Measurements from ENCODE around the gene CCDC81. TPM values are rescaled to one million over a fixed set of nuclear protein-coding genes. Genes with fewer than 3 reads are reported as not detected.
A peak's percentile ranks its signal among the peaks of the same experiment; 100 is the strongest.

CCDC81 gene
- total RNA-seq (2022), result 0.33 TPM in 1 of 2 replicates, not detected in the other
- Bru-seq, nascent RNA, result percentile 27 among the genes with signal in this experiment
- percentile 25 among the genes with signal in this experiment for BruChase-seq, experiment 1, labeled RNA remaining after a 6-hour chase
- BruChase-seq, experiment 2, labeled RNA remaining after a 2-hour chase, result percentile 34 among the genes with signal in this experiment
- long read RNA-seq, result 0 reads

DNA sequence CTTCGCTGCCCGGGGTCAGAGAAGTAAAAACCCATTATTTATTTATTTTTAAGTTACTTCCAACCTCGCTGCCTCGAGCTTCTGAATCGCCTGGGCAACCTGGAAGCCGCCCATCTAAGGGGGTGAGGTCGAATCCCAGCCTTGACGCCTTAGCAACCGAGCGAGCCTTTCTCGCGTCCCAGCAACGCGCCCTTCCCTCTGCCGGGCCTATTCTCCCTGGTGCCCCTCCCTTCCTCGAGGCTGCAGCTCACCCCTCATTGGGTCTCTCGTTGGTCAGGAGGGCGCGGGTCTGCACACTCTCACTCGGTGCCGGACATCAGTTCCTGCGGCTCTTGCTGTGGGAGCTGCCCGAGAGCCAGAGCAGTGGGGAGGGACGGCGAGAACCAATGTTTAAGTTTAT lies at the start of gene CCDC81:
CCDC81 (plus strand) TSS at position 302 of the 400 bp plus-strand sequence. CDS start 277 bp downstream, outside the sequence.
- H3K4me1 Mint-ChIP-seq (ENCODE audit: low read depth, unreplicated experiment), result peaks cover 12% of the 10 kb centered on the region
- peaks cover 4% of the 10 kb centered on the region for H3K9me3 Mint-ChIP-seq (ENCODE audit: low read depth, unreplicated experiment)
- no TSS peak for BruUV-seq (replicated peaks)
- peaks cover 9% of the 10 kb centered on the region for H3K36me3 Mint-ChIP-seq (ENCODE audit: insufficient read depth, unreplicated experiment)
- H3K27ac Mint-ChIP-seq (ENCODE audit: unreplicated experiment), result no peak within 1 kb of the TSS
- CTCF ChIA-PET, result no interaction called here
- no peak for DNase-seq
- intact Hi-C loops (cut with micrococcal nuclease; ENCODE audit: unreplicated experiment), result no loop called here
- no peak within 1 kb of the TSS for H3K4me3 Mint-ChIP-seq (ENCODE audit: low read depth, unreplicated experiment)
- TF ChIP-seq, protein P1, sequence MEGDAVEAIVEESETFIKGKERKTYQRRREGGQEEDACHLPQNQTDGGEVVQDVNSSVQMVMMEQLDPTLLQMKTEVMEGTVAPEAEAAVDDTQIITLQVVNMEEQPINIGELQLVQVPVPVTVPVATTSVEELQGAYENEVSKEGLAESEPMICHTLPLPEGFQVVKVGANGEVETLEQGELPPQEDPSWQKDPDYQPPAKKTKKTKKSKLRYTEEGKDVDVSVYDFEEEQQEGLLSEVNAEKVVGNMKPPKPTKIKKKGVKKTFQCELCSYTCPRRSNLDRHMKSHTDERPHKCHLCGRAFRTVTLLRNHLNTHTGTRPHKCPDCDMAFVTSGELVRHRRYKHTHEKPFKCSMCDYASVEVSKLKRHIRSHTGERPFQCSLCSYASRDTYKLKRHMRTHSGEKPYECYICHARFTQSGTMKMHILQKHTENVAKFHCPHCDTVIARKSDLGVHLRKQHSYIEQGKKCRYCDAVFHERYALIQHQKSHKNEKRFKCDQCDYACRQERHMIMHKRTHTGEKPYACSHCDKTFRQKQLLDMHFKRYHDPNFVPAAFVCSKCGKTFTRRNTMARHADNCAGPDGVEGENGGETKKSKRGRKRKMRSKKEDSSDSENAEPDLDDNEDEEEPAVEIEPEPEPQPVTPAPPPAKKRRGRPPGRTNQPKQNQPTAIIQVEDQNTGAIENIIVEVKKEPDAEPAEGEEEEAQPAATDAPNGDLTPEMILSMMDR (IDR thresholded peaks at IDR 0.05; ENCODE audit: unreplicated experiment), result no peak
- no peaks in the 10 kb centered on the region for H3K27me3 Mint-ChIP-seq (ENCODE audit: unreplicated experiment)

DNA sequence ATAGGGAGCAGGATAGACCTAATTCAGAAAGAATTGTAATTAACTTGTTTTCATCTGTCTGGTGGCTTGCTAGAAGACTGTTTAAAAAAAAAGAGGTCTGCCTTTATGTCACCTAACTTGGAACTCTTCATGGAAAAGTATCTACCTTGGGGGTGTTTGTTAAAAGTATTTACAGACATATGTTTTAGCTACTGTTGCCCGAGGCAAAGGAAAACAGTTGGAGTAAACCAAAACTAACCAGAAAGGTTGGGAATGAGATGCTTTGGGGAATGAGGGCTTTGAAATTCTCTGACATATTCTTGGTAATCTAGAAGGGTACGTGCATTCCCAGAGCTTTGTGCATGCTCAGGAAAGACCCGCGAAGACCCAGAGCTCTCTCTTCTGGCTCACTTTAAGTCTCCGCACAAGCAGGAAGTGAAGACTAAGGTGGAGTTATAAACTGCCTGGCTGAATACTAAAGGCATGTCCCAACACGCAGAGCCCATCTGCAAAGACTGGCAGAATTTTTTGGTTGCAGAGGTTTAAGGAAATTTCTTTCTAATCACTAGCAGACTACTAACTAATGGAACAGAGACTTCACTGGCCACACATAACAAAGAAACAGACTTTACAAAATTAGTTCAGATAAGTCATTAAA lies 39.4 kb upstream of the CCDC81 start:
- no peak overlapping the region for H3K27ac Mint-ChIP-seq (ENCODE audit: unreplicated experiment)
- intact Hi-C loops (cut with micrococcal nuclease; ENCODE audit: unreplicated experiment), result no loop called here

DNA sequence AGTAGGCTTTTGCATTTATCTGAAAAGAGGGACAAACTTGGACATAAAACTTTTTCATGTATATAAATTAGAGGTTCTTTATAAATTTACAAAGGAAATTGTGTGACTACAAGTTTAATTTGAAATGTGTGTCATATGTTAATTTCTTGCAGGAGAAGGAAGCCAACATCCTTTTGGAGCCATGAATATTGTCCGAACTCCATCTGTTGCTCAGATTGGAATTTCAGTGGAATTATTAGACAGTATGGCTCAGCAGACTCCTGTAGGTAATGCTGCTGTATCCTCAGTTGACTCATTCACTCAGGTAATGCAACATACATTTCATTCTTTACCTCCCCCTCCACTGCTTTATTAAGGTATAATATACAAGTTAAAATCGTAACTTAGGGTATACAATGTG lies 37.5 kb upstream of the CCDC81 start:
- Mint-ChIP-seq H3K4me3 (ENCODE audit: low read depth, unreplicated experiment) (no peak overlapping the region), H3K4me1 (ENCODE audit: low read depth, unreplicated experiment) (no peaks in the 10 kb centered on the region), H3K27me3 (ENCODE audit: unreplicated experiment) (no peaks in the 10 kb centered on the region), H3K9me3 (ENCODE audit: low read depth, unreplicated experiment) (no peaks in the 10 kb centered on the region), H3K27ac (ENCODE audit: unreplicated experiment) (no peak overlapping the region), H3K36me3 (ENCODE audit: insufficient read depth, unreplicated experiment) (peaks cover 12% of the 10 kb centered on the region)
- TF ChIP-seq, protein P1 (IDR thresholded peaks at IDR 0.05; ENCODE audit: unreplicated experiment), result no peak
- CTCF ChIA-PET, result no interaction called here
- no peak for DNase-seq
- intact Hi-C loops (cut with micrococcal nuclease; ENCODE audit: unreplicated experiment), result no loop called here
- BruUV-seq (replicated peaks), result no TSS peak

More for the DNA sequence above, 39.4 kb upstream of the CCDC81 start:
- Mint-ChIP-seq H3K27me3 (ENCODE audit: unreplicated experiment) (no peaks in the 10 kb centered on the region), H3K36me3 (ENCODE audit: insufficient read depth, unreplicated experiment) (peaks cover 7% of the 10 kb centered on the region), H3K4me3 (ENCODE audit: low read depth, unreplicated experiment) (no peak overlapping the region), H3K4me1 (ENCODE audit: low read depth, unreplicated experiment) (no peaks in the 10 kb centered on the region), H3K9me3 (ENCODE audit: low read depth, unreplicated experiment) (no peaks in the 10 kb centered on the region)
- DNase-seq, result no peak
- TF ChIP-seq, protein P1 (IDR thresholded peaks at IDR 0.05; ENCODE audit: unreplicated experiment), result no peak
- BruUV-seq (replicated peaks), result no TSS peak
- CTCF ChIA-PET, result no interaction called here

DNA sequence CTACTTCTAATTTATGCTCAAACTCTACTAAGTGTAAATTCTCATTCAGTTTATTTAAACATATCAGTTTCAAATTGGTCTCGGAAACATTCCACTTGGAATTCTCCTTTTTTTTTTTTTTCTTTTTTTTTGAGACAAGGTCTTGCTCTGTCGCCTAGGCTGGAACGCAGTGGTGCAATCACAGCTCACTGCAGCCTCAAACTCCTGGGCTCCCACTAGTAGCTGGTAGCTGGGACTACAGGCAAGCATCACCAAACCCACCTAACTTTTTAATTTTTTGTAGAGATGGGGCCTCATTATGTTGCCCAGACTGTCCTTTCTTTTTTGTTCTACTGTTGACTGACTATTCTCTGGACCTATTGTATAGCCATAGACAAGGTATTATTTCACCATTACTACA lies 33.3 kb upstream of the CCDC81 start:
- CTCF ChIA-PET, result no interaction called here
- H3K27me3 Mint-ChIP-seq (ENCODE audit: unreplicated experiment), result no peaks in the 10 kb centered on the region
- H3K4me3 Mint-ChIP-seq (ENCODE audit: low read depth, unreplicated experiment), result no peak overlapping the region

More for the DNA sequence above, 33.3 kb upstream of the CCDC81 start:
- intact Hi-C loops (cut with micrococcal nuclease; ENCODE audit: unreplicated experiment), result no loop called here
- DNase-seq, result no peak
- Mint-ChIP-seq H3K4me1 (ENCODE audit: low read depth, unreplicated experiment) (no peaks in the 10 kb centered on the region), H3K36me3 (ENCODE audit: insufficient read depth, unreplicated experiment) (peaks cover 12% of the 10 kb centered on the region), H3K9me3 (ENCODE audit: low read depth, unreplicated experiment) (no peaks in the 10 kb centered on the region), H3K27ac (ENCODE audit: unreplicated experiment) (no peak overlapping the region)
- no TSS peak for BruUV-seq (replicated peaks)
- TF ChIP-seq, protein P1 (IDR thresholded peaks at IDR 0.05; ENCODE audit: unreplicated experiment), result no peak
